Stimulated activated CD4-positive, alpha-beta T cell treated with anti-CD3 and anti-CD28 coated beads, Interleukin-2, amount 100 ng/mL, for 24 hours (primary cell): Measurements from ENCODE around the gene LCAT.
A peak's percentile ranks its signal among the peaks of the same experiment; 100 is the strongest.
"Not testable (repeated sequence)": the region's sequence is repeated elsewhere in the genome, so short reads cannot be mapped to it uniquely, and the experiment has no call there.

Experiments
- DNase-seq, 2 donors: peaks; one replicate each; pipeline ENCODE4 v3.0.0-alpha.2; 2020

The LCAT gene, protein sequence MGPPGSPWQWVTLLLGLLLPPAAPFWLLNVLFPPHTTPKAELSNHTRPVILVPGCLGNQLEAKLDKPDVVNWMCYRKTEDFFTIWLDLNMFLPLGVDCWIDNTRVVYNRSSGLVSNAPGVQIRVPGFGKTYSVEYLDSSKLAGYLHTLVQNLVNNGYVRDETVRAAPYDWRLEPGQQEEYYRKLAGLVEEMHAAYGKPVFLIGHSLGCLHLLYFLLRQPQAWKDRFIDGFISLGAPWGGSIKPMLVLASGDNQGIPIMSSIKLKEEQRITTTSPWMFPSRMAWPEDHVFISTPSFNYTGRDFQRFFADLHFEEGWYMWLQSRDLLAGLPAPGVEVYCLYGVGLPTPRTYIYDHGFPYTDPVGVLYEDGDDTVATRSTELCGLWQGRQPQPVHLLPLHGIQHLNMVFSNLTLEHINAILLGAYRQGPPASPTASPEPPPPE

DNA sequence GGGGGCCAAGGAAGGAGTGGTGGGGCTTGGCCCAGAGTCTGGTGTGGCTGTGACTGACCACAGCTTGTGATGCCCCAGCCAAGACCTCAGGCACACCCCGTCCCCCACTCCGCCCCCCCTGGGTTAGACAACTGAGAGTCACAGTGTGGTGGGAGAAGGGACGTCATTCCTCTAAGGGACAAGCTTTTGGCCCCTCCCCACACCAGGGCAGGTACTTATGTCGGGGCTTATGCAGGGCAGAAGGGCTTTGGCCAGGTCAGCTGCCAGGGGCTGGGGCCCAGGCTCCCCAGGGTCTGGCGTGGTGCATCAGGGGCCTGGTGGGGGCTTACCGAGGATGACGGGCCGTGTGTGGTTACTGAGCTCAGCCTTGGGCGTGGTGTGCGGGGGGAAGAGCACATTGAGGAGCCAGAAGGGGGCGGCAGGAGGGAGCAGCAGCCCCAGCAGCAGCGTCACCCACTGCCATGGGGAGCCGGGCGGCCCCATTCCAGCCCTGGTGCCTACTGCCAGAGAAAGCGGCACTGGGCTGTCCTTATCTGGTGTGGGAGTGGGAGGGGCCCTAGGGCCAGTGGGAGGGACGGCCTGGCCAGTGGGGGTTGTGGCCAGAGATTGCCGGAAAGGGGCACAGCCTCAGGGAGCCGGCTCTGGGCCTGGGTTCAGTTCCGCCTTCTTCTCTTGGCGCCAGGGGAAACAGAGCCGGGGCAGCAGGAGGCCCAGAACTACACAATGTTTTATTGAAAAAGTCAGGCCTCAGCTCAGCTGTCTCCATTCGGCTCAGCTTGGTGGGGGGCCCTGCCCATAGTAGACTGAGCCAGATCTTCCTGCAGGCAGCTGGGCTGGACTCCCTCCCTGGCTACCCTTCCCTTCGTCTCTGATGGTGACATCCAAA is at the start of gene LCAT:
TSS of gene LCAT (minus strand) at position 502 of the 886 bp plus-strand sequence. CDS start at position 483, 19 bp downstream.
- no peak for DNase-seq

DNA sequence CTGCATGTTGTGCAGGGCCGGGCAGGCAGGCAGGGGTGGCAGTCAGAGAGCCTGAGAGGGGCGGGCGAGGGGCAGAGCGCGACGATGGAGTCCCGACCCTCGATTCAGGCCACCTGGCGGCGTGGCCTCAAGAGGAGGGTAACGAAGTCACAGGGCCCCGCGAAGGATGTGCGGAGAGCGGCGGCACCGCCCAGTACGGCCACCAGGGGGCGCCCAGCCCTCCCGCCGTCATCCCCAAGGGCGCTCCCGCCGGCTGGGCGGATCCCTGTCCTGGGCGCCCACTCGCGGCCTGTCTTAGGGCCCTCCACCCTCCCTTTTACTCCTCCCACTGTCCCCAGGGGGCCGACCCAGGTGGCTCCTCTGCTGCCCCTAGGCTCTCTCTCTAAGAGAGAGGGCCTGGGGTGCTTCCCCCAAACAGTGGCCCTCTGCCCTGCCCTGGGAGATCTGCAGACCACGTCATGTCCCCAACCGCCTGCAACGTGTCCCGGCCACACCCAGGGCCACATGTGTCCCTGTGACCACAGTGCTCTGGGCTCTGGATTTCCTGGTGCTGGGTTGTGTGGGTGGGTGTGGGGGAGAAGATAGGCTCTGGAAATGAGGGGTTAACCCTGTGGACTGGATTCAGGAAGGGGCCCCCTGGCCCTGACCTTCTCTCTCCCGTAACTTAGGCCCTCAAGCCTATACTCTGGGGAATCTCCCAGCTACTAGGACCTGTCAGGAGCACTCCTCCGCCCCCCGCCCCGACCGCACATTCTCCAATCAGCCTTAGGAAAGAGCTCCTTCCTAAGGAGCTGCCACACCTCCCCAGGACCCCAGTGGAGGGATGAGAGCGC is 49.5 kb upstream of the LCAT start:
- DNase-seq, result peak; percentile 85 to 89

DNA sequence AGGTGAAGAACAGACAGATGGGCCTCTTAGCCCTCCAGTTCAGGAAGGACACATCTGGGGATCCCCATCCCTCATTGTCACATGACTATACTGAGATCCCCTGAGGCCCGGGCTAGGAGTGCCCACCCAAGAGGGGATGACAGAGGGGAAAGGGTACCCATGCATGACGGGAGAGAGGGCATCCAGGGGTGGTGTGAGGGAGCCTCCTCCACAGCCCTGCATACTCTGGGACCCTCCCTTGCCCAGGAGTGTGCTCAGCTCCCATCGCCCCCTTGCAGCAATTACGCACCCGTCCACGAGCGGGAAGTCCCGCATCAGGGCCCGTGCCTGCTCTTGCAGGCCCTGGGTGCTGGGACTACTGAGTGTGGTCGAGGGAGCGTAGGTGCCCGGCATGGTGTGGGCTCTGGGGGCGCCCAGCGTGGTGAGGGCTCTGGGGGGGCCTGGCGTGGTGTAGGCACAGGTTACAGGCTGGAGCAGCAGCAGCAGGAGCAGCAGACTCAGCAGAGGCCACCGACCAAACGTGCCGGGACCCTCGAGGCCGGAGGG is 48.8 kb upstream of the LCAT start:
- DNase-seq, result no peak

- DNase-seq, result no peak
These were observed 46.1 kb upstream of the LCAT start for GRCh38 chr16:67990018-67990386.

- DNase-seq, result no peak
These were observed 45.5 kb upstream of the LCAT start for GRCh38 chr16:67989322-67990017.

DNA sequence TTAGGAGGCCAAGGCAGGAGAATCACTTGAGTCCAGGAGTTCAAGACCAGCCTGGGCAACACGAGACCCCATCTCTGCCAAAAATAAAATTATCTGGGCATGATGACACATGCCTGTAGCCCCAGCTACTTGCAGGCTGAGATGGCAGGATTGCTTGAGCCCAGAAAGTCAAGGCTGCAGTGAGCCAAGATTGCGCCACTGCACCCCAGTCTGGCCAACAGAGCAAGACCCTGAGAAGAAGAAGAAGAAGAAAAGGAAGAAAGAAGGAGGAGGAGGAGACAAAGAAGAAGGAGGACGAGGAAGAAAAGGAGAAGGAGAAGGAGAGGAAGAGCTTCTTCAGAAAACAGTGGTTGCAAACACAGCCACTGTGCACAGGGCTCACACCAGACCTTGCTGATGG is 44.8 kb upstream of the LCAT start:
- no peak for DNase-seq

DNA sequence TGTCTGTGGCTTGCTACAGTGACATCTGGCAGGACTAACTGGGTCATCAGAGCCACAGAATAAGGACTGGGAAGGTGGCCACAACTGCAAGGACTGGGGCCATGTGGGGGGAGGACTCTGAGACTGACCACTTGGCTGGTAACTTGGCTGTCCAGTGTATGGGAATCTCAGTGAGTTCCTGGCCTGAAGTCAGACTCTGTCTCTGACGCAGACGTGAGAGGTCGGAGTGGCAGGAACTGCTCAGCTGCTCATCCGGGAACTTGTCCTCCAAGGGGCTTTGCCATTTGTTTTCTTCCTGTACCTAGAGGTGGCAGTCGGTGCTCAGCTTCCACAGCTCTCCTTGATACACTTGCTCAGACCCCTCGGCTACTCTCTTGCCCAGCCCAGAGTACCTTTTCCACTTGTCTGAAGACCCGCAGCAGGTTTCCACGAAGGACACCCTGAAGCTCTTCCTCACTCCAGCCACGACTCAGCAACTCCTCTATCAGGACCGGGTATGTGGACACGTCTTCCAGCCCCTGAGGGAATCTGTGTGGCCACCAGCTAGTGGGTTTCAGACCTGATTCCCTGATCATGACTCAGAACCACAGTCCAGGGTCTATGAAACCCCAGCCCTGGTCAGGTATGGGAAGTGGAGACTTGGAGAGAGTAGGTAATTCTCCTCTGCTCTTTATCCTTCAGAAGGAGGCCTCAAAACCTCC is 43.7 kb upstream of the LCAT start:
- DNase-seq, result no peak

- no peak for DNase-seq
These were observed 43.0 kb upstream of the LCAT start for GRCh38 chr16:67986949-67987348.

DNA sequence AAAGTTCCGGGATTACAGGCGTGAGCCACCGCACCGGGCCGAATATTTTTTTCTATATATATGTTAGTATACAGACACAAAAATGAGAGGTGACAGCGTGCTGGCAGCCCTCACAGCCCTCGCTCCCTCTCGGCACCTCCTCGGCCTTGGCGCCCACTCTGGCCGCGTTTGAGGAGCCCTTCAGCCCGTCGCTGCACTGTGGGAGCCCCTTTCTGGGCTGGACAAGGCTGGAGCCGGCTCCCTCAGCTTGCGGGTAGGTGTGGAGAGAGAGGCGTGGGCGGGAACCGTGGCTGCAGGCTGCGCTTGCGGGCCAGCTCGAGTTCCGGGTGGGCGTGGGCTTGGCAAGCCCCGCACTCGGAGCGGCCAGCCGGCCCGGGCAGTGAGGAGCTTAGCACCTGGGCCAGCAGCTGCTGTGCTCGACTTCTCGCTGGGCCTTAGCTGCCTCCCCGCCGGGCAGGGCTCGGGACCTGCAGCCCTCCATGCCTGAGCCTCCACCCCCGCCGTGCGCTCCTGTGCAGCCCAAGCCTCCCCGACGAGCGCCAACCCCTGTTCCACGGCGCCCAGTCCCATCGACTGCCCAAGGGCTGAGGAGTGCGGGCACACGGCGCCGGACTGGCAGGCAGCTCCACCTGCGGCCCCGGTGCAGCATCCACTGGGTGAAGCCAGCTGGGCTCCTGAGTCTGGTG is 38.2 kb upstream of the LCAT start:
- DNase-seq, result no peak

DNA sequence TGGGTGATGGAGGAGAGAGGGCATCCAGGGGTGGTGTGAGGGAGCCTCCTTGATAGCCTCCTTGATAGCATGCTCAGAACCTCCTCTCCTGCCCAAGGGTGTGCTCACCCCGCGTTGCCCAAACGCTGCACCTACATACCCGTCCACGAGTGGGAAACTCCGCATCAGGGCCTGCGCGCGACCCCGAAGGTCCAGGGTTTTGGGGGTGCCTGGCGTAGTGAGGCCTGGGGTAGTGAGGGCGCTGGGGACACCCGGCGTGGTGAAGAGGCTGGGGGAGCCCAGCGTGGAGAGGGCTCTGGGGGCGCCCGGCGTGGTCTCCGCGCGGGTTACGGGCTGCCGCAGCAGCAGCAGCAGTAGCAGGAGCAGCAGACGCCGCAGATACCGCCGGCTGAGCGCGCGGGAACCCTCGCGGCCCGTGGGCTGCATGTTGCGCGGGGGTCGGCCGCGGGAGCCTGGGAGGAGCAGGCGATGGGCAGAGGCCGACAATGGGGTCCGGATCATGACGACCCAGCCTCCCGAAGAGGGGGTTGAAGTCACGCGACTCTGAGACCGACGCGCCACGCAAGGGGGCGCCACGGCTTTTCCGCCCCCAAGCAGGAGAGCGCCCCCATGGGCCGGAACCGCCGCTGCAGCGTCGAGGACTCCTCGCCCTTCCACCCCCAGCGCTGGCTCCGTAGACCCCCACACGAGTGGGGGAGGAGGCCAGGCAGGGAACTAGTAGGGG is 36.2 kb upstream of the LCAT start, which contains the start of gene DPEP3:
TSS of gene DPEP3 (minus strand) at position 545 of the 724 bp plus-strand sequence. CDS start at position 426, 119 bp downstream.
- DNase-seq, result no peak

DNA sequence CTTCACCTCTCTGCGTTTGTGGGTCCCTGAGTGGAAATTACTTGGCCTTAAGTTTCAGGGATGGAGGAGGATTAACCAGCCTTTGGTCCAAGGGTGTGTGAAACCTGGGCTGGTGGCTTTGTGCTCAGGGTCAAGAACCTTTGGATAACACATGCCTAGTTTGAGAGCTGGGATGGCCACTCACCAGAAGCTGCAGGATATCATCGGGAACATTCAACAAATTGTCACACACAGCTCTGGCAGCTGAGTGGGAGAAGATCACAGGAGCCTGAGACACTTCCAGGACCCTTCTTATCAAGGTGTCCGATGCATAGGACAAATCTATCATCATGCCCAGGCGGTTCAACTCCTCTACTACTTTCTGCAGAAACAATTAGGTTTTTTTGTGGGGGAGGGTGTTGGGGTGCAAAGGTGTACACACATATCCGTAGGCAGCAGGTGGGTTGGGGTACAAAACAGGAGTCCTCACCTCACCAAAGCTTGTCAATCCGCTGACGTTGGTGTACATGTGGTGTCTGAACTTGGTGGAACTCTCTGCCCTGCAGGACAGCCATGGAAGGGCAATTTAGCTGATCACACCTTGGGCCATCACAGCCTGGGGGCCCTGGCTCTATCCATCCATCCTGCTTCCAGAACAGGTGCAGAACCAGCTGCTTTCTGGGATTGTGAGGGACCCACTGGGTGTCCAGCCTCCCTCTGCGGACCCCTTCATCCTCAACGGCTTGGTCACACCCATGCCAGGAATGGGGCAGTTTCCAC is 33.7 kb upstream of the LCAT start:
- no peak for DNase-seq

GRCh38 chr16:67977005-67977404 is 33.1 kb upstream of the LCAT start:
- DNase-seq, result no peak

DNA sequence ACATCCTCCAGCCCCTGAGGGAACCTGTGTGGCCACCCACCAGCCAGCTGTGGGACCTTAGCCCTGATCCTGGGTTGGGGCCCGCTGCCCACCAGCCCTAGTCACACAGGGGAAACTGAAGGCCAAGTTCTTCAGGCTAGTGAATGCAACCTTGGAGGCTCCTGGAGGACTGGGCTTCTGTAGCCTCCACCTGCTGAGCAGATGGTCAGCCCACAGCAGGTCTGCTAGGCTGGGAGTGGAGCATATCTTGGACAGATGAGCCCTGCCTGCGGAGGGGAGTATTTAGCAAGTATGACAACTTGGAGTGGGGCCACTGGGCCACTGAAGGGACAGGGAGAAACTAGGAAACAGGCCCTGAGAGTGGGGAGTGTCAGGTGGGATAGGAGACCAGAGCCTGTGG is 32.3 kb upstream of the LCAT start:
- no peak for DNase-seq

DNA sequence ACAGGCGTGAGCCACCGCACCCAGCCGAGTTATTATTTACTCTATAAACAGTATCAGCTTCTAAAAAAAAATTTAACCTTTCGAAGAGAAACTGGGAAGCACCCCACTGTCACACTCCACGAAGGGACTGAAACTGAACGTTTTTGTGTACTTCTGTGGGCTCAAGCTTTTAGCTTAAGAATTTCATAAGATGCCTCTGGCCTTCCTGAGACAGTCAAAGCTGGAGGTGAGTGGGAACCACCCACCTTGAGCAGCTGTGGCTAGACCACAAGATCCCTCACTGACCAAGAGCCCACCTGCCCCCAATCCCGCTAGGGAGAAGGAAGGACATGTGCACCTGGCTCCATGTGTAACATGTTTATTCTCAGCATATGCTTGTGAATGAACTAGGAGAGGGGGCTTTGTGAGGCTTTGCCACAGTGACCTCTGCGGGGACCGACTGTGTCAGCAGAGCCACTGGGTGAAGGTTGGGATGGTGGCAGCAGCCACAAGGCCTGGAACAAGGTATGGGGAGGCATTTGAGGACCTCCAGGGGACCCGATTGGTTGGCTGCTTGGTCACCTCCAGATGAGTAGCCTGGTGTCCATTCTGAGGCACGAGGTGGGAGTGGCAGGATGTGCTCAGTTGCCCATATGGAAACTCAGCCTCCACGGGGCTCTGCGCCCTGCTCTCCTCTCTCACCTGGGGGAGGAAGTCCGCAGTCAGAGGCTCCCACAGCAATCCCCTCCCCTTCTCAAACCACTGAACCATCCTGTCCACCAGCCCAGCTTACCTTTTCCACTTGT is 31.6 kb upstream of the LCAT start:
- DNase-seq, result no peak

- DNase-seq, result not testable (repeated sequence)
These were observed 28.4 kb upstream of the LCAT start for GRCh38 chr16:67972285-67972684.

DNA sequence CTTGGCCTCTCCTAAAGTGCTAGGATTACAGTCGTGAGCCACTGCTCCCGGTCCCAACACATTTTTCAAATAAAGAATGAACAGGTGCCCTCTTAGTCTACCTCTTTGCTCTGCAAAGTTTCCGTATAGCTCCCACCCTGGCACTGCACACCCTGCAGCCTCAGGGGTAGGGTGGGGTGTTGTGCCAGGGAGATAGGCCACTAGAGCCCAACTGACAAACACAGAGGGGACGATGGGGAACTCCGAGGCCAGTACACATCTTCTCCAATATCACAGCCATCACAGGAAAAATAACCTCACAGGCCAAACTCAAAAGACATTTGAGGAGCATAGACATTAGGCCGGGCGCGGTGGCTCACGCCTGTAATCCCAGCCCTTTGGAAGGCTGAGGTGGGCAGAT is 27.2 kb upstream of the LCAT start:
- no peak for DNase-seq

DNA sequence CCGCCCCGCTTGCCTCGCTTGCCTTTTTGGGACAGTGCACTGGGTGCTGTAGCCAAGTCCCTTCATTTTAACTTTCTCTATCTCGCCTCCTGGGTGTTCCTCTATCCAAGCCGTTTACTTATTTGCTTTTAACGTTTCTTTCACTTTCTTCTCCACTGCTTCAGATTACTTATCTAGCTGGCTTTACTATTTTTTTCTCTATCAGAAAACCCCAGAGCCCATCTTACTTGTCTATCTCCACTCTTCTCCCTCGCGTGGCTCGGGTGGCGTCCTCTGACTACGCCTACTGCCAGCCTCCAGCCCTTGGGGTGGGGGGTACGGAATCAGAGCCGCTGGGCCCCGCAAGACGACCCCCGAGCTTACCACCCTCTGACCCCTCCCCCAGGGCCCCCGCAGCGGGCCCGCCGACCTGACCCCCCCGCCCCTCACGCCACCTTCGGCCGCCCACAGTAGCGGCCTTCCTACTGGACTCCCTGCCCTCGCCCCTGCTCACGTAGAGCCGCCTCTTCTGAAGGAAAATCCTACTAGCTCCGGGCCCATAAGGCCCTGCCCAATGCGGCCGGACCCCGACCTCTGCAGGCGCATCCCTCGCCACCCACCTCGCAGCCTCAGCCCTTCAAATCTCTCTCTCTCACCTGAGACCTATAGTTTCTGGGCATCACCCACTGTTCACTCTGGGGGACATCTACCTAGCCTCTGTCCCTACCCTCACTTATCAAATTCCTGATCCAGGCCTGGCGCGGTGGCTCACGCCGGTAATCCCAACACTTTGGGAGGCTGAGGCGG is 25.5 kb upstream of the LCAT start:
- DNase-seq, result no peak
